ENCODE measurements around the gene CGA. TPM values are rescaled to one million over a fixed set of nuclear protein-coding genes. Genes with fewer than 3 reads are reported as not detected.

Gene CGA
- polyA plus RNA-seq, 1 donor from 2014 or later, result not detected

- no peaks in the 10 kb centered on the region for H3F3A ChIP-seq (ENCODE audit: insufficient read depth, low read length, poor library complexity, severe bottlenecking)
- no peak overlapping the region for H3K9ac ChIP-seq (ENCODE audit: low read length)
- H2AFZ ChIP-seq (ENCODE audit: low read depth, low read length), result no peak overlapping the region
- H3K27ac ChIP-seq (ENCODE audit: low read length), result peak overlapping the region; percentile 33
- no peaks in the 10 kb centered on the region for H3K36me3 ChIP-seq (ENCODE audit: insufficient read depth, low read length)
- H3K9me2 ChIP-seq (ENCODE audit: insufficient read depth, low read length), result no peaks in the 10 kb centered on the region
- no peaks in the 10 kb centered on the region for H3K27me3 ChIP-seq (ENCODE audit: insufficient read depth, low read depth, low read length)
- H3K9me3 ChIP-seq (ENCODE audit: low read length), result no peaks in the 10 kb centered on the region
- no peak overlapping the region for H3K4me2 ChIP-seq (ENCODE audit: low read length)
- H3K4me3 ChIP-seq (ENCODE audit: low read length), result no peak overlapping the region
- no peaks in the 10 kb centered on the region for H3K79me2 ChIP-seq (replicated peaks; ENCODE audit: insufficient read depth, low read length)
- TF ChIP-seq RAD21 (conservative IDR thresholded peaks at IDR 0.05) (peak; percentile 11), SMC3 (conservative IDR thresholded peaks at IDR 0.05; ENCODE audit: poor library complexity) (no peak), TAF1 (IDR thresholded peaks at IDR 0.05; ENCODE audit: low read depth) (no peak), EP300 (conservative IDR thresholded peaks at IDR 0.05; ENCODE audit: poor library complexity, severe bottlenecking) (peak; percentile 70), POLR2AphosphoS5 (IDR thresholded peaks at IDR 0.05) (peak; percentile 50), EZH2 (IDR thresholded peaks at IDR 0.05; ENCODE audit: borderline replicate concordance, insufficient read depth, low read length, poor library complexity, severe bottlenecking) (no peak), MXI1 (conservative IDR thresholded peaks at IDR 0.05; ENCODE audit: poor library complexity, severe bottlenecking) (no peak), REST (IDR thresholded peaks at IDR 0.05; ENCODE audit: borderline replicate concordance) (no peak)
- TF ChIP-seq, protein P1, sequence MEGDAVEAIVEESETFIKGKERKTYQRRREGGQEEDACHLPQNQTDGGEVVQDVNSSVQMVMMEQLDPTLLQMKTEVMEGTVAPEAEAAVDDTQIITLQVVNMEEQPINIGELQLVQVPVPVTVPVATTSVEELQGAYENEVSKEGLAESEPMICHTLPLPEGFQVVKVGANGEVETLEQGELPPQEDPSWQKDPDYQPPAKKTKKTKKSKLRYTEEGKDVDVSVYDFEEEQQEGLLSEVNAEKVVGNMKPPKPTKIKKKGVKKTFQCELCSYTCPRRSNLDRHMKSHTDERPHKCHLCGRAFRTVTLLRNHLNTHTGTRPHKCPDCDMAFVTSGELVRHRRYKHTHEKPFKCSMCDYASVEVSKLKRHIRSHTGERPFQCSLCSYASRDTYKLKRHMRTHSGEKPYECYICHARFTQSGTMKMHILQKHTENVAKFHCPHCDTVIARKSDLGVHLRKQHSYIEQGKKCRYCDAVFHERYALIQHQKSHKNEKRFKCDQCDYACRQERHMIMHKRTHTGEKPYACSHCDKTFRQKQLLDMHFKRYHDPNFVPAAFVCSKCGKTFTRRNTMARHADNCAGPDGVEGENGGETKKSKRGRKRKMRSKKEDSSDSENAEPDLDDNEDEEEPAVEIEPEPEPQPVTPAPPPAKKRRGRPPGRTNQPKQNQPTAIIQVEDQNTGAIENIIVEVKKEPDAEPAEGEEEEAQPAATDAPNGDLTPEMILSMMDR (IDR thresholded peaks at IDR 0.05; ENCODE audit: poor library complexity, severe bottlenecking), result no peak
- H4K20me1 ChIP-seq (ENCODE audit: insufficient read depth), result no peaks in the 10 kb centered on the region
Observed at GRCh38 chr6:87053312-87053711, 41.6 kb downstream of the CGA start.

- Histone ChIP-seq H3K79me2 (replicated peaks; ENCODE audit: insufficient read depth, low read length) (no peaks in the 10 kb centered on the region), H3K4me2 (ENCODE audit: low read length) (no peak overlapping the region), H3K9ac (ENCODE audit: low read length) (no peak overlapping the region), H3K9me2 (ENCODE audit: insufficient read depth, low read length) (no peaks in the 10 kb centered on the region), H3K36me3 (ENCODE audit: insufficient read depth, low read length) (no peaks in the 10 kb centered on the region), H3K27me3 (ENCODE audit: insufficient read depth, low read depth, low read length) (no peaks in the 10 kb centered on the region), H3K4me3 (ENCODE audit: low read length) (no peak overlapping the region), H3K27ac (ENCODE audit: low read length) (no peak overlapping the region), H3K9me3 (ENCODE audit: low read length) (no peaks in the 10 kb centered on the region), H4K20me1 (ENCODE audit: insufficient read depth) (no peaks in the 10 kb centered on the region), H2AFZ (ENCODE audit: low read depth, low read length) (no peak overlapping the region), H3F3A (ENCODE audit: insufficient read depth, low read length, poor library complexity, severe bottlenecking) (no peaks in the 10 kb centered on the region)
- TF ChIP-seq, protein P1 (IDR thresholded peaks at IDR 0.05; ENCODE audit: poor library complexity, severe bottlenecking), result no peak
- no peak for TF ChIP-seq POLR2AphosphoS5 (IDR thresholded peaks at IDR 0.05)
- TF ChIP-seq EZH2 (IDR thresholded peaks at IDR 0.05; ENCODE audit: borderline replicate concordance, insufficient read depth, low read length, poor library complexity, severe bottlenecking), result no peak
- no peak for TF ChIP-seq RAD21 (conservative IDR thresholded peaks at IDR 0.05)
- no peak for TF ChIP-seq REST (IDR thresholded peaks at IDR 0.05; ENCODE audit: borderline replicate concordance)
- no peak for TF ChIP-seq SMC3 (conservative IDR thresholded peaks at IDR 0.05; ENCODE audit: poor library complexity)
- TF ChIP-seq EP300 (conservative IDR thresholded peaks at IDR 0.05; ENCODE audit: poor library complexity, severe bottlenecking), result no peak
- TF ChIP-seq MXI1 (conservative IDR thresholded peaks at IDR 0.05; ENCODE audit: poor library complexity, severe bottlenecking), result no peak
- no peak for TF ChIP-seq TAF1 (IDR thresholded peaks at IDR 0.05; ENCODE audit: low read depth)
Observed at GRCh38 chr6:87049779-87050178, 45.1 kb downstream of the CGA start.
